Activated naive CD4-positive, alpha-beta T cell treated with anti-CD3 and anti-CD28 coated beads, Interleukin-2, amount 50 U/mL, for 16 hours (primary cell): ENCODE results near the gene PRDX2.
"Not testable (repeated sequence)": the region's sequence is repeated elsewhere in the genome, so short reads cannot be mapped to it uniquely, and the experiment has no call there.

Experiments used
- DNase-seq: peaks from one replicate; pipeline ENCODE4 v3.0.0-alpha.2; 2020

PRDX2 gene

GRCh38 chr19:12825254-12826131, 23.9 kb upstream of the PRDX2 start:
- DNase-seq, result peak; percentile 36

GRCh38 chr19:12821761-12822160, 20.2 kb upstream of the PRDX2 start:
- DNase-seq, result no peak

- DNase-seq, result not testable (repeated sequence)
Observed at GRCh38 chr19:12817810-12818209, 16.2 kb upstream of the PRDX2 start.

GRCh38 chr19:12817188-12817587, 15.6 kb upstream of the PRDX2 start:
- DNase-seq, result not testable (repeated sequence)

- no peak for DNase-seq
Observed at GRCh38 chr19:12815088-12815487, 13.5 kb upstream of the PRDX2 start.

GRCh38 chr19:12806242-12807081, 4.9 kb upstream of the PRDX2 start, which contains the start of gene RNASEH2A:
TSS of gene RNASEH2A (plus strand) at chr19:12806584. CDS start at chr19:12806674, 90 bp downstream.
- peak; percentile 90 for DNase-seq

GRCh38 chr19:12804051-12804450, 2.5 kb upstream of the PRDX2 start:
- DNase-seq, result no peak

- no peak for DNase-seq
Observed at GRCh38 chr19:12802267-12803106, 887 bp upstream of the PRDX2 start.

GRCh38 chr19:12800923-12801465, 606 bp downstream of the PRDX2 start:
- peak; percentile 37 for DNase-seq

GRCh38 chr19:12800466-12800770, 1.2 kb downstream of the PRDX2 start:
- no peak for DNase-seq

- DNase-seq, result no peak
Observed at GRCh38 chr19:12799742-12800465, 1.7 kb downstream of the PRDX2 start.

GRCh38 chr19:12797607-12798006, 4.0 kb downstream of the PRDX2 start:
- DNase-seq, result not testable (repeated sequence)

- DNase-seq, result no peak
Observed at GRCh38 chr19:12797141-12797587, 4.4 kb downstream of the PRDX2 start.

GRCh38 chr19:12796146-12797071, 5.2 kb downstream of the PRDX2 start:
- peak; percentile 73 for DNase-seq

GRCh38 chr19:12794971-12795381, 6.6 kb downstream of the PRDX2 start:
- DNase-seq, result no peak

- DNase-seq, result no peak
Observed at GRCh38 chr19:12794196-12794941, 7.2 kb downstream of the PRDX2 start.

- DNase-seq, result peak; percentile 90
Observed at GRCh38 chr19:12793290-12794195, 8.1 kb downstream of the PRDX2 start.

GRCh38 chr19:12792853-12793289, 8.7 kb downstream of the PRDX2 start:
- no peak for DNase-seq
